B cell (primary cell): ENCODE data around the gene ARHGAP26. TPM values are rescaled to one million over a fixed set of nuclear protein-coding genes. Genes with fewer than 3 reads are reported as not detected.
"Not testable (repeated sequence)": the region's sequence is repeated elsewhere in the genome, so short reads cannot be mapped to it uniquely, and the experiment has no call there.

Source experiments
- ATAC-seq: fragments of 200-7000 bp; cut with Tn5 transposase; one replicate; pipeline ENCODE4 v1.10.0; 2021; ENCODE audit warnings: low read depth, mild to moderate bottlenecking, moderate number of reproducible peaks, moderate library complexity
- CTCF ChIA-PET: fragments of 350-600 bp; sonication (Branson Sonifier 250); formaldehyde crosslinking; loops from one replicate; lab custom pipeline; 2021; ENCODE audit warnings: antibody characterized with exemption, inconsistent platforms; lab: Charles Lee
- POLR2A ChIA-PET: fragments of 350-600 bp; sonication (Branson Sonifier 250); formaldehyde crosslinking; loops from one replicate; lab custom pipeline; 2021; ENCODE audit warnings: antibody characterized with exemption; lab: Charles Lee
- DNase-seq: peaks from one replicate; pipeline ENCODE4 v3.0.0; 2013
- H2AFZ ChIP-seq: 2 replicates; pipeline ENCODE4 v1.6.1; 2012; ENCODE audit warnings: mild to moderate bottlenecking, low read depth, low read length; ENCODE audit not compliant: insufficient read depth, poor library complexity, severe bottlenecking
- H3K27ac ChIP-seq, 2 donors: 1 replicate in 1 of 2; 2 replicates in 1 of 2; pipeline ENCODE4 v1.5.1; 2012 to 2013; ENCODE audit warnings: low read length in 2 of 2, mild to moderate bottlenecking in 2 of 2, moderate library complexity in 1 of 2
- H3K27me3 ChIP-seq, 4 experiments: fragments of 200-600 bp in 1 of 4; sonication (generic) in 1 of 4; replicated peaks in 1 of 4; 1 replicate in 2 of 4; 2 replicates in 2 of 4; pipeline versions ENCODE4 v1.6.1 to v1.7.0; 2013 to 2016; ENCODE audit warnings: low read length in 3 of 4, mild to moderate bottlenecking in 2 of 4, mixed read lengths in 1 of 4, moderate library complexity in 1 of 4; ENCODE audit not compliant: insufficient read depth in 4 of 4, control insufficient read depth in 3 of 4; ENCODE audit errors: control extremely low read depth in 1 of 4
- H3K36me3 ChIP-seq, 2 experiments: replicated peaks in 1 of 2; 1 replicate in 1 of 2; 2 replicates in 1 of 2; pipeline versions ENCODE4 v1.6.1 to v1.7.1; 2013; ENCODE audit warnings: low read length in 1 of 2; ENCODE audit not compliant: insufficient read depth in 2 of 2, control insufficient read depth in 1 of 2; ENCODE audit errors: control extremely low read depth in 1 of 2, extremely low read depth in 1 of 2
- H3K4me1 ChIP-seq, 2 donors: fragments of 200-600 bp in 1 of 2; sonication (generic) in 1 of 2; 1 replicate in 1 of 2; 2 replicates in 1 of 2; pipeline versions ENCODE4 v1.5.1 to v1.6.1; 2013 to 2017; ENCODE audit warnings: low read length in 2 of 2; ENCODE audit not compliant: control insufficient read depth in 2 of 2, insufficient read depth in 2 of 2
- H3K4me2 ChIP-seq: replicated peaks from 2 replicates; pipeline ENCODE3; 2012; ENCODE audit warnings: mild to moderate bottlenecking, low read depth, low read length; ENCODE audit not compliant: poor library complexity, severe bottlenecking
- H3K4me3 ChIP-seq, 5 experiments: fragments of 200-600 bp in 1 of 5; sonication (generic) in 1 of 5; 1 replicate in 3 of 5; 2 replicates in 2 of 5; pipeline versions ENCODE4 v1.5.1 to v1.7.0; 2011 to 2016; ENCODE audit warnings: low read length in 4 of 5, mild to moderate bottlenecking in 4 of 5, low read depth in 2 of 5, control low read depth in 1 of 5, moderate library complexity in 1 of 5; ENCODE audit not compliant: insufficient read depth in 1 of 5; ENCODE audit errors: control extremely low read depth in 1 of 5, extremely low read depth in 1 of 5
- H3K79me2 ChIP-seq: fragments of 200-600 bp; sonication (generic); one replicate; pipeline ENCODE4 v1.6.0; 2016; ENCODE audit warnings: low read length; ENCODE audit not compliant: control insufficient read depth, insufficient read depth
- H3K9ac ChIP-seq: fragments of 200-600 bp; sonication (generic); 2 replicates; pipeline ENCODE4 v1.6.1; 2017; ENCODE audit warnings: mild to moderate bottlenecking, low read length, moderate library complexity
- H3K9me3 ChIP-seq, 3 donors: one replicate each; pipeline versions ENCODE4 v1.6.1 to v1.7.1; 2013; ENCODE audit warnings: low read length in 2 of 3; ENCODE audit not compliant: control insufficient read depth in 2 of 3, insufficient read depth in 1 of 3; ENCODE audit errors: control extremely low read depth in 1 of 3
- H4K20me1 ChIP-seq: 2 replicates; pipeline ENCODE4 v1.6.0; 2012; ENCODE audit warnings: mild to moderate bottlenecking, low read length; ENCODE audit not compliant: insufficient read depth, control insufficient read depth, poor library complexity, severe bottlenecking
- H3K27ac Mint-ChIP-seq: one replicate; pipeline ENCODE4 v1.8.0; 2021; ENCODE audit warnings: mixed read lengths
- H3K27me3 Mint-ChIP-seq: one replicate; pipeline ENCODE4 v1.8.0; 2021; ENCODE audit warnings: mixed read lengths
- H3K4me1 Mint-ChIP-seq: one replicate; pipeline ENCODE4 v1.8.0; 2021; ENCODE audit warnings: mixed read lengths
- H3K4me3 Mint-ChIP-seq: one replicate; pipeline ENCODE4 v1.8.0; 2021; ENCODE audit warnings: mixed read lengths
- H3K9me3 Mint-ChIP-seq: one replicate; pipeline ENCODE4 v1.8.0; 2022; ENCODE audit warnings: mixed read lengths; ENCODE audit not compliant: insufficient read depth
- EZH2 ChIP-seq: IDR thresholded peaks from 2 replicates; pipeline ENCODE4 v1.6.1; 2012; ENCODE audit warnings: borderline replicate concordance, low read depth, mild to moderate bottlenecking, moderate library complexity, low read length; ENCODE audit not compliant: insufficient read depth, poor library complexity, severe bottlenecking
- WGBS: methylation state at CpG from one replicate; pipeline ENCODE4 v1.1.5; 2013; ENCODE audit warnings: missing lambda C conversion rate; ENCODE audit not compliant: insufficient coverage; 5-methylcytosine and 5-hydroxymethylcytosine counted together
- intact Hi-C: fragments of 100-400 bp; cut with micrococcal nuclease; formaldehyde crosslinking; loops from one replicate; pipeline ENCODE4 v1.10.0; 2022
- polyA plus RNA-seq: library from polyadenylated mRNA; depleted of rRNA; stranded (reverse); fragments of >200 nt; gene quantifications from 2 replicates; pipeline ENCODE4 v1.2.3, GENCODE V29; 2012
- total RNA-seq, 2 donors: library from RNA; stranded (reverse); fragments of 120-200 nt in 1 of 2; gene quantifications; 1 replicate in 1 of 2; 2 replicates in 1 of 2; pipeline versions ENCODE4 v1.2.3 to v1.2.4, GENCODE V29; 2013 to 2022
- TF ChIP-seq, protein P1 (sequence below): fragments of 200-600 bp; IDR thresholded peaks from one replicate; pipeline ENCODE4 v1.8.0; 2022; ENCODE audit warnings: antibody characterized with exemption, mild to moderate bottlenecking

The ARHGAP26 gene
- total and polyA plus RNA-seq, 2 donors (not counting 1 experiment from before 2014, with no cell fraction given), result 1.8 to 22.5 TPM

DNA sequence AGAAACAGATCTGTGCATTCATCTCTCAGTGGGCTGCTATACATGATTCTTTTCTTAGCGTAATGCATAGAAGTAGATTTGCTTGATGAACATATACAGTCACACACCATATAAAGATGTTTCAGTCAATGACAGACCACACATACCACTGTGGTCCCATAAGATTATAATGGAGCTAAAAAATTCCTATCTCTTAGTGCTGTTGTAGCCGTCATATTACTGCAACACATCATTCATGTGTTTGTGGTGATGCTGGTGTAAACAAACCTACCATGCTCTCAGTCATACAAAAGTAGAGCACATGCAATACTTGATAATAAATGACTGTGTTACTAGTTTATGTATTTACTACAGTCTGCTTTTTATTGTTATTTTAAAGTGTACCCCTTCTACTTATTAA lies 214.3 kb downstream of the ARHGAP26 start:
- CTCF ChIA-PET, result interaction anchor here (1.1 to 1.5 kb wide), 3 partner anchors 18 to 841 kb away, joined by 3 to 4 read pairs (median 3); no protein-coding TSS in a partner anchor
- H3K4me1 Mint-ChIP-seq, result peaks cover 2% of the 10 kb centered on the region

DNA sequence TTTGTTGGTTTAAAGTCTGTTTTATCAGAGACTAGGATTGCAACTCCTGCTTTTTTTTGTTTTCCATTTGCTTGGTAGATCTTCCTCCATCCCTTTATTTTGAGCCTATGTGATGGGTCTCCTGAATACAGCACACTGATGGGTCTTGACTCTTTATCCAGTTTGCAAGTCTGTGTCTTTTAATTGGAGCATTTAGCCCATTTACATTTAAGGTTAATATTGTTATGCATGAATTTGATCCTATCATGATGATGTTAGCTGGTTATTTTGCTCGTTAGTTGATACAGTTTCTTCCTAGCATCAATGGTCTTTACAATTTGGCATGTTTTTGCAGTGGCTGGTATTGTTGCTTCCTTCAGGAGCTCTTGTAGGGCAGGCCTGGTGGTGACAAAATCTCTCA lies 219.1 kb downstream of the ARHGAP26 start:
- H3K27me3 Mint-ChIP-seq, H3K36me3 ChIP-seq, H3K9me3 ChIP-seq, H3K4me1 ChIP-seq, H3K9me3 Mint-ChIP-seq, H4K20me1 ChIP-seq, H2AFZ ChIP-seq, H3K27ac ChIP-seq, H3K4me3 ChIP-seq, DNase-seq, H3K9ac ChIP-seq, H3K27me3 ChIP-seq, H3K4me1 Mint-ChIP-seq, intact Hi-C loops, H3K4me3 Mint-ChIP-seq, H3K4me2 ChIP-seq, POLR2A ChIA-PET, H3K27ac Mint-ChIP-seq, H3K79me2 ChIP-seq, ATAC-seq: not testable (repeated sequence)
- CTCF ChIA-PET, result interaction anchor here (1.2 kb wide), 1 partner anchor 13 kb away, joined by 4 read pairs; no protein-coding TSS in a partner anchor
- no CpG with 5 or more reads among the region's 1 CpG for WGBS

More for the DNA sequence above, 214.3 kb downstream of the ARHGAP26 start:
- Histone ChIP-seq H3K9me3 (no peaks in the 10 kb centered on the region), H2AFZ (no peak overlapping the region), H3K79me2 (no peaks in the 10 kb centered on the region), H3K4me2 (no peak overlapping the region), H3K4me1 (no peaks in the 10 kb centered on the region), H3K27me3 (no peaks in the 10 kb centered on the region), H4K20me1 (no peaks in the 10 kb centered on the region), H3K4me3 (no peak overlapping the region), H3K36me3 (no peaks in the 10 kb centered on the region), H3K27ac (no peak overlapping the region), H3K9ac (no peak overlapping the region)
- no CpG with 5 or more reads among the region's 2 CpGs for WGBS
- H3K9me3 Mint-ChIP-seq, result peaks cover 4% of the 10 kb centered on the region
- no peak for TF ChIP-seq EZH2
- TF ChIP-seq, protein P1, sequence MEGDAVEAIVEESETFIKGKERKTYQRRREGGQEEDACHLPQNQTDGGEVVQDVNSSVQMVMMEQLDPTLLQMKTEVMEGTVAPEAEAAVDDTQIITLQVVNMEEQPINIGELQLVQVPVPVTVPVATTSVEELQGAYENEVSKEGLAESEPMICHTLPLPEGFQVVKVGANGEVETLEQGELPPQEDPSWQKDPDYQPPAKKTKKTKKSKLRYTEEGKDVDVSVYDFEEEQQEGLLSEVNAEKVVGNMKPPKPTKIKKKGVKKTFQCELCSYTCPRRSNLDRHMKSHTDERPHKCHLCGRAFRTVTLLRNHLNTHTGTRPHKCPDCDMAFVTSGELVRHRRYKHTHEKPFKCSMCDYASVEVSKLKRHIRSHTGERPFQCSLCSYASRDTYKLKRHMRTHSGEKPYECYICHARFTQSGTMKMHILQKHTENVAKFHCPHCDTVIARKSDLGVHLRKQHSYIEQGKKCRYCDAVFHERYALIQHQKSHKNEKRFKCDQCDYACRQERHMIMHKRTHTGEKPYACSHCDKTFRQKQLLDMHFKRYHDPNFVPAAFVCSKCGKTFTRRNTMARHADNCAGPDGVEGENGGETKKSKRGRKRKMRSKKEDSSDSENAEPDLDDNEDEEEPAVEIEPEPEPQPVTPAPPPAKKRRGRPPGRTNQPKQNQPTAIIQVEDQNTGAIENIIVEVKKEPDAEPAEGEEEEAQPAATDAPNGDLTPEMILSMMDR, result no peak
- ATAC-seq, result no peak
- intact Hi-C loops, result no loop called here
- no peak overlapping the region for H3K27ac Mint-ChIP-seq
- no peak for DNase-seq
- POLR2A ChIA-PET, result no interaction called here
- no peak overlapping the region for H3K4me3 Mint-ChIP-seq
- no peaks in the 10 kb centered on the region for H3K27me3 Mint-ChIP-seq

DNA sequence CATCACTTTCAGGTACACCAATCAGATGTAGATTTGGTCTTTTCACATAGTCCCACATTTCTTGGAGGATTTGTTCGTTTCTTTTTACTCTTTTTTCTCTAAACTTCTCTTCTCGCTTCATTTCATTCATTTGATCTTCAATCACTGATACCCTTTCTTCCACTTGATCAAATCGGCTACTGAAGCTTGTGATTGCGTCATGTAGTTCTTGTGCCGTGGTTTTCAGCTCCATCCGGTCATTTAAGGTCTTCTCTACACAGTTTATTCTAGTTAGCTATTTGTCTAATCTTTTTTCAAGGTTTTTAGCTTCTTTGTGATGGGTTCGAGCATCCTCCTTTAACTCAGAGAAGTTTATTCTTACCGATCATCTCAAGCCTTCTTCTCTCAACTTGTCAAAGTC lies 219.9 kb downstream of the ARHGAP26 start:
- intact Hi-C loops, result not testable (repeated sequence)
- CTCF ChIA-PET, result interaction anchor here (1.7 kb wide), 1 partner anchor 13 kb away, joined by 6 read pairs; no protein-coding TSS in a partner anchor

More for the DNA sequence above, 219.9 kb downstream of the ARHGAP26 start:
- H3K9me3 ChIP-seq, H3K4me1 ChIP-seq, H3K4me3 ChIP-seq, H3K9ac ChIP-seq, H3K27me3 ChIP-seq, H4K20me1 ChIP-seq, H3K27ac ChIP-seq, H3K27me3 Mint-ChIP-seq, H3K4me1 Mint-ChIP-seq, H3K4me3 Mint-ChIP-seq, H3K9me3 Mint-ChIP-seq, H2AFZ ChIP-seq, DNase-seq, H3K79me2 ChIP-seq, H3K36me3 ChIP-seq, H3K4me2 ChIP-seq, H3K27ac Mint-ChIP-seq, ATAC-seq, POLR2A ChIA-PET: not testable (repeated sequence)
- WGBS, result 90% methylated on average over 2 of the region's 8 CpGs
